ENCODE data around the gene TRIM26.

The TRIM26 gene

DNA sequence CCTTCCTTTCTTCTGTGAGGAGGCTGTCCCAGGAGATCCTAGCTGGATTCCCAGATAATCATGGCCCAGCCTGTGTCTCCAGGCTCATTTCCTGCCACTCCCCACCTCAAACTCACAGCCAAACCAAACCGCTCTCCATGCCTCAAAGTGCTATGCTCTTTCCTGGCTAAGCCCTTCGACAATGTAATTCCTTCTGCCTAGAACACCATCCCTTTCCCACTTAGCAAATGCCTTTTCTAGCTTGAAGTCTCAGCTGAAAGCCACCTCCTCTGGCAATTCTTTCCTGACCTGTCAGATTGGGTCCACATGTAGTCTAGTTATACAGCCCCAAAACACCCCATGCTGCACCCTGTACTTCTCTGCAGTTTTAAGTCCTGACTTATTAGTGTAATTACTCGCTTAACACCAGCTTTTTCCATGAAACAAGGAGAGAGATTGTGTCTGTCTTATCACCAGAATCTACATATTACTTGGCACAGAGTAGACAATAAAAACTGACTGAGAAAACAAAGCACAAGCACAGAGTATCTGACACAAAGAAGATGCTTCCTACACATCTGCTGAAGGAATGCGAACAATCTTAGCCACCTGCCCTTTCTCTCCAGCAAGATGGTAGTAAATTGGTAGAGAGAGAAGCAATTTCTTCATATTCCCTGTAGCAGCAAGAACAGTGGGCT lies 5.4 kb downstream of the TRIM26 start:
- no peak for DNase-seq (ENCODE audit: low read depth)

DNA sequence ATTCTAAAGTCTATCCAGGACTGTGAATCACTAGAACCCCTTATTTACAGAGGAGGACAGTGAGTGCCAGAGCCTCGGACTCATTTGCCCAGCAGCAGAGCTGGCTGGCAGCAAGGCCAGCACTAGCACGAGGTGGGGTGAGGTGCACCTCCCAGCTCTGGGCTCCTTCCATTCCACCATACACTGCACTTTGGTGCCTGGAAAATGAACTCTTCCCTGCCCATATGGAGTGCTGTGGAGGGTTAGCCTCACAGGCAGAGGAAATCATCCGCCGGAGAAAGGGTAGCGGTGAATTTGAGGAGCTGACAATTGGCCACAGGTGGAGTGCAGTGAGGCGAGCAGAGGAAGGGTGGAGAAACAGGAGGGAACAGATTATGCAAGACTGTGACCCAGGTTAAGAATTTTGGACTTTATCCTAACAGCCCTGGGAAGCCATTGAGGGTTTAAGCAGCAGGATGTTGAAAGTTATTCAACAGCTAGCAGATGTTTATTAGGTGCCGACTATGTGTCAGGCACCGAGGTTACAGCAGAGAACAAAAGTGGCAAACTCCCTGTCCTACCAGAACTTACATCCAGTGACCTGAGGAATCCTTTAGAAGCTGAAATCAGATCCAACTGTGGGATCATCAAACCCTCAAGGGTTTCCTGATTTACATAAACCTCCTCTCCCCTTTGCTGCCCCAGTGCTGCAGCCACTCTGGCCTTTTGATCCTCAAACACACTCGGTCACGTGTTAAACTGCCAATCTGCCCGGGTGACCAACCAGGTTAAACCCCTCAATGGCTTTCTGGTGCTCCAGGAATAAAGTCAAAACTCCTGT lies 6.2 kb downstream of the TRIM26 start:
- DNase-seq (ENCODE audit: low read depth) = no peak

DNA sequence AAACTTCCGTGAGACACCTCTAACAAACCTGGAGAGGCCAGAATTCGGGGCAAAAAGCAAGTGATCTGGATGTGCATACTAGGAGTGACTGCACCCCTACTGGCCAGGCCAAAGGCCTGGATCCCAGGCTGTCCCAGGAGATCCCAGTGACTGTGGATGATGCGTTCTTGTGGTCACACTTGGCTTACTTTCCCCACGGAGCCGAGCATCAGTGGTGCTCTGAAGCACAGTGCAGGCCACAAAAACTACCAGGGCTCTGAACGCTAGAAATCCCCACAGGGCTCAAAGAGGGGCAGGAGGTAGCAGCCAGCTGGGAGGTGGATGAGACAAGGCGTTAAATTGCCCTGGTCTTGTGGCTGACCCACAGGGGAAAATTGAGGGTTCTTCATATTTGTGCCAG lies 7.1 kb downstream of the TRIM26 start:
- no peak for DNase-seq (ENCODE audit: low read depth)

DNA sequence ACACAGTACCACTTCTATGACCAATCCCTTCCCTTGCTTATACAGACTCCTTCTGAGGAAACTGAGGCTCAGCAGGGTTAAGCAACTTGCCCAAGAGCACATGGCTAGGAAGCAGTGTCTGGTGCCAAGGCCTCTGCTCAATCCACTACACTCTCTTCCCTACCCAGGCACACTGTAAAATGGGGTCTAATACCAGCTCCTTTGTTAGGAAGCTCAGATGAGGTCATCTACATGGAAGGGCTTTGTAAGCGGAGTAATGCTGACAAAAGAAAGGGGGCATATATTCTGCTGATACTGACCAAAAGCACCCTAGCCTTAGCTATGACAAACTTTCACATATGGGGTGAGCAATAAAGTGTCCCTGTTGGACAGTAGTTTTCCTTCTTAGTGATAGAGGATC lies 9.1 kb downstream of the TRIM26 start:
- no peak for DNase-seq (ENCODE audit: low read depth)

DNA sequence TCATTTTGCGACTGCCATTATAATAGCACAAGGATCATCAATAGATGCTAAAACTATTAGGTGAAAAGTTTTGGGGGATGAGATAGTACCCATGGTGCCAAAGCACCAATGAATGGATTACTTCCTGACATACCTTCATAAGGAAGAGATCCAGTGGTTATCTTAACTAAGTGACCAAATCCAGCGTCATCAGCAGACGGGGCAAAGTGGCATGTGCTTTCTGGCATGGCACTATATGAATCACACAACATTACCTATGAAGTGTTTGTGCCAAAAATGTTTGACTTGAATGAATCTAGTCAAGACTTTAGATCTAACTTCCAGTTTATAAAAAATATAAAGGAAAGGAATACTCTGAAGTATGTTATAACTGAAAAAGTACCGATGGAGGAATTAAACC lies 10.8 kb downstream of the TRIM26 start:
- no peak for DNase-seq (ENCODE audit: low read depth)

DNA sequence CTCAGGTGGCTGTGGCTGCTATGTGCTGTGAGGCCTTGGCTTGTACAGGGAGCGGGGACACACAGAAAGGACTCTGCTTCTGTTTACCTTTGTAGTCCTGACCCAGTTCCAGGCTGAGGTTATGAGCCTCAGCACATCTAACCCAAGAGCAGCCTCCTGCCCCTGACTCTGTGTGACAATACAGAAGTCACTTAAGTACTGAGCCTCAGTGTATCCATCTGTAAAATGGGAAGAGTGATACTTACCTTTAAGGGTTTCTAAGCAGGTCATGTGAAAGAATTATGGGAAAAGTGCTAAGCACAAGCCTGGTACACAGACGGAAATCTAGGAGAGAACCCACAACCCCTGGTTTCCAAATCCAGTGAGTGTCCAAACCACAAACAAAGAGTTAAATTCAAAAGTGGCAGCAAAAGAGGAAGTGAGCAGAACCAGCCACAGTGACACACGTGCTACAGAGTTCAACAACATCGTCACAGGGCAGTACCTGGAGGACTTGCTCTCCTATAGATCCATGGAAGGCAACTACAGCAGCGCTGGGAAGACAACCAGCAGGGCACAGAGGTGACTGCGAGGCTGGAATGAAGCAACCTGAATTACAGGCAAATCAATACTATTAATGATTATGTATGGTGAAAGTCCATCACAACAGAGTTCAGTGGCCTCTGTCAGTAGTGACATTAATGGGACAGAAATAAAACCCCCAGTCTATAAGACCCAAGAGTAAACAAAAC lies 12.5 kb downstream of the TRIM26 start:
- no peak for DNase-seq (ENCODE audit: low read depth)

DNA sequence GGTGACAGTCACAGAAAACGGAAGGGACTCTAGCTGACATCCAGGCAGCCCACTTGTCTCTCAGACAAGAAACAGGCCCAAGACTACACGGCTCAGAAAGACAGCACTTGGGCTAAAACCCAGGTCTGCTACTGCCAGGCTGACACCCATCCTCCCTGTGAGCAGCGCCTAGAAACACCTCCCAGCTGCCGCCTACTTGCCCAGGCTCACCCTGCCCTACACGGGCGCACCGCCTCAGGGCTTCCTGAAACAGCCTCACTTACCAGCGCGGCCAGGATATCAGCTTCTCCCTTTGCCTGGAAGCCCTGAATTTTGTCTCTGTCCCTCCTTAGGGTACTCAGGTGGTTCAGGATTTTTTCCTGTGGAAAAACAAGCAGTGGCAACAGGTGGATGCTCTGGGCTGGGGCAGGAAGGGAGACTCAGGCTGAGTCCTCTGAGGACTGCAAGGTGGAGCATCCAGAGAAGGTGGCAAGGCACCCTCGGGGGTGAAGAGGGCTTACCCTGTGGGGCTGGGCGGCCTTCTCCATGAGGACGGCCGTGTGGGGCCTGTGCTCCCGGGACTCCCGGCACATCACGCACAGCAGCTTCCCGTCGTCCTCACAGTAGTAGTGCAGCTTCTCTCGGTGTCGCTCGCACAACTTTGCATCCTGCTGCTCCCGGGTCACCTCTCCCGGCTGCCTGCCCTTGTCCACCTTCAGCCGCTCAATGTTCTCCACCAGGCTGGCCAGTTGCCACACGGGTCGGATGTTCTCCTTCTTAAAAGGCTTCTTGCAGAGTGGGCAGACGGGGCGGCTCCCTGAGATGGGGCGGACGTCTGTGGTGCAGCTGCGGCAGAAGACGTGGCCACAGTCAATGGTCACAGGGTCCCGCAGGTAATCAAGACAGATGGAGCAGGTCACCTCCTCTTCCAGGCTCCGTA lies 14.8 kb downstream of the TRIM26 start:
- no peak for DNase-seq (ENCODE audit: low read depth)

DNA sequence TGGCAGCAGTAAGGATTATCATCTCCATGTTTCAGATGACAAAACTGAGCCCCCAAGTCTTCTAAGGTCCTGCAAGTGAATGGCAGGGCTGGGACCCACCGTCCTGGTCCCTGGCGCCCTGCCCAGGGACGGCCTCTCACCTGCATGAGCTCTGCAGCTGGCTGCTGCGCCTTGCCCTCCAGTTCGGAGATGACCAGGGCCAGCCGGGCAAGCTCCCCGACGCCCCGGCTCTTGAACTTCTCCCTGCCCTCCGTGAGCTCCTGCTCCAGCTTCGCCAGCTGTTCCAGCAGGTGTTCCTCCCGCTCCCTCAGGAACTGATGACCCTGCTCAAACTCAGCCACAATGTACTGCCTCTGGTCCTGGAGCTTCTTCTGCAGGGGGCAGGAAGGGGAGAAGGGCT lies 16.8 kb downstream of the TRIM26 start:
- DNase-seq (ENCODE audit: low read depth) = no peak

DNA sequence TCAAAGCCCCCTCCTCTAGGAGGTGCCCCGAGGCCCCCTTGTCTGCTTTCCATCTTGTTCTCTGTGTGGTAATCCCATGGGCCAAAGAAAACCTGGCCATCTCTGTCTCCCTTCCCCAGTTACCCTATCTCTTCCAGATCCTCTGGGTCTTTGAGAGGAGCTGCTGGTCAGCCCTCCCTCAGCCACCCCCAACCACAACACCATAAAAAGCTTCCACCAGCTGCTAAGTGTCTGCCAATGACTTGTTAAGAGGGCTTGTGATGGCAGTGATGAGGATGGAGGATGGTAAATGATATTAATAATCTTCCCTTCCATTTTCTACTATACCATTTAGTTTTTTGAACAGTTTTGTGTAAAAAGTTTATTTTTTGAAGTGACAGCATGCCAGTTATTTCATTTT lies 17.3 kb downstream of the TRIM26 start:
- DNase-seq (ENCODE audit: low read depth) = no peak

DNA sequence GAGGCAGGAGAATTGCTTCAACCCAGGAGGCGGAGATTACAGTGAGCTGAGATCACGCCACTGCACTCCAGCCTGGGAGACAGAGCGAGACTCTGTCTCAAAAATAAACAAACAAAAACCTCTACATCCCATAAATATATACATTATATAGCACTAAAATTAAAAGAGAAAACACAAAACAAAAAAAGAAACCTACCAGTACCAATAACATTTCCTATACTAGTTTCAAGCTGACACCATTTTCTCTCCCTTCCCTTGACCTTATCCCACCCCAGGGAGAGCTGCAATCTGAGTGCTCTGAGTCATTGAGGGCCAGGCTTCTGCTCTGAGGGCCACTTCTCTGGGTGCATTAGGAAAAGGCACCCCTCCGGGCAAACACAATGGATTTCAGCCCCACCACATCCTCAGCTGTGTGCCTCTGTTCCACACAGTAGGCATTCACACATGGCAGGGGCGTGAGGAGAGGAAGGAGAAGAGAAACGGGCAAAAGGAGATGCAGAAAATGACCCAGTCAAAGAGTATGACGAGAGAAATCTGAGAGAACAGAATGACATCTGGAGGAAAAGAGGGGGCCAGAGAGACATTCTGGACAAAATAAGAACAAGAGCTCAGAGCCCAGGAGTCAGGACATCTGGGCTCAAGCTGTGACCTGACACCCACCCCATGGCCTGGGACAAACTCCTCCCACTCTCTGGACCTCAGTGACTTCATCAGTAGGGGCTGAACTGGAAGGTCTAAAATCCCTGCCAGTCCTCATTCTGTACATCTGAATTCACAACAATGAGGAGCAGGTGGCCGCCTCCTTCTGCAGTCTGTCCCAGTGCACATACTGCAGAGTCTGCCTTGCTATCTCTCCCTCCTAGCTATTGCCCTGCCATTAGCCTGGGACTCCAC lies 18.2 kb downstream of the TRIM26 start:
- DNase-seq (ENCODE audit: low read depth) = no peak

DNA sequence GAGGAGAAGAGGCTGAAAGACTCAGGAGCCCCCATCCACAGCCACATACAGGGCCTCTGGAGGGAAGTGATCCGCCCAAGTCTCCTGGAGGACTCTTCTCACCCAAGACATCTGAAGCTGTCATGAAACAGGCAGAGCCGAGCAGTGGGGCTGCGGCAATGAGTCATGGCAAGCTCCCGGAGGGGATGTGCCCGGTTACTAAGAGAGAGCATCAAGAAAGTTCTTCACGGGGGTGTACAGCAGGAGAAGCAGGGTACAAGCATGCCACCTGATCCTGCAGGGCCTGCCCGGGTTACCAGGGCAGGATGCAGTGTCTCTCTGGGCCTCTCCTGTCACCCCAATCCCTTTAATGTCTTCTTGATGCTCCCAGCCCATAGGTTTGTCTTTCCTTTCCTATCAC lies 21.1 kb downstream of the TRIM26 start:
- no peak for DNase-seq (ENCODE audit: low read depth)

DNA sequence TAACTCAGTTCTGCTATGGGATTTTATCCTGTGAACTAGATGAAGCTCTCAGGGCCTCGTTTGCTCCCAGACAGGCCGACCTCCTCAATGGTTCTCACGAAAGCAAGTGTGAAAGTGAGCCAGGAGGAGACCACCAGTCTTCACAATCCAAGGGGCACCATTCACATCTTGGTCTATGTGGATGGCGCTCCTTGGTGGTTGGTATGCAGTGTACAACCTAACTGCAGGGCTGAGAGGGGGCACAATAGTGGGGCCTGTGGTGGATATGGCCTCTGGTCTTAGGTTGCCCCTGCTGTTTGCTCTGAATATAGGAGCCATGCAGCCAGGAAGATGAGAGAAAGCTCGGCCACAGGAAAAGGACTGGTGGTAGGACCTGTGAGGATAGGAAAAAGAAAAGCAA lies 24.7 kb downstream of the TRIM26 start:
- no peak for DNase-seq (ENCODE audit: low read depth)

DNA sequence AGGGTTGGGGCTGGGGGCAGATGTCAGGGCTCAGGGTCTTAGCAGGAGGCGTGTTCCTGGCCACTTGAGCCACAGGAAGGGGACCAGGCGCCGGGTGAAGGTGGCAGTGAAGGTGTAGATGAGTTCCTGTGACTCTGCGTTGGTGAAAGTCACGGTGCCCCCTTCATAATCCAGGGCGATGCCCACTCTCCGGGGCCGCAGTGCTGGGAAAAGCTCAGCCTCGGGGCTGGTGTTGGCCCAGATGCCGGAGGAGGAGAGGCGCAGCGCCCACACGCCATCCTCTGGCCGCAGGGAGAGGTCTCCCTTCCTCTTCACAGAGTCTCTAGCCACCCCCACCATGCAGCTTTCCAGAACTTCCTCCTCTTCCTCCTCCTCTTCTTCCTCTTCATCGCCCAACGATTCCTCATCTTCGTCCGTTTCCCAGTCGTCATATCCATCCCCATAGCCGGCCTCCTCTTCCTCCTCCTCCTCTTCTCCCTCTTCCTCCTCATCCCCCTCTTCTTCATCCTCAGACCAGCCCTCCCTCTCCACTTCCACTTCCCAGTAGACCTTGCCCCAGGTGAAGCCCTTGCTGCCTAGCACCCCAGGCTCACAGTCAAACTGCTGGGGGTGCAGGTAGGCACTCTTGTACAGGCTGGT lies 27.2 kb downstream of the TRIM26 start:
- DNase-seq (ENCODE audit: low read depth) = no peak

DNA sequence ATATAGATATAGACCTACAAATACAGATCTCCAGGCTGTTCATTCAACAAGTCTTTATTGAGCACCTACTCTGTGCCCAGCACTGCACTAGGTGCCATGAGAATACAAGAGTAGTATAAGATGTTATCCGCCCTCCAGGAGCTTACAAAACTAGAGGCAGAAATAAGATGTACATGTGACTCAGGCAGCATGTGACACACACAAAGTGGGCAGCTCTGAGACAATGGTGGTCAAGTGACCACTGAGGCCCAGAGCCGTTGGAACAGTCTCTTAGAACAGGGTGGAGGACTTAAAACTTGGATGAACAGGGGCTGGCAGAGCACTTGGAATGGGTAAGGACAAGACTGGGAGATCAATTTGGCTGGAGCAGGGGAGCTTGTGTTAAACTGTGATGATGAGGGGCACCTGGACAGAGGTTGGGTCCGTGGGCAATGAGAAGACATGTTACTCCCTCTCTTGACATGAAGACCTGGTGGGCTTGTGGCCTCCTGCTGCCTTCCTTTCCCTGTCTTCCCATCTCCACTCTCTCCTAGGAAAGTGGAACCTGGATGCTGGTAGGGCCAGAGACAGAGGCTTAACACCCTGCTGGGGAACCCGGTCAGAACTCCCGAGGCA lies 28.7 kb downstream of the TRIM26 start:
- DNase-seq (ENCODE audit: low read depth) = no peak

DNA sequence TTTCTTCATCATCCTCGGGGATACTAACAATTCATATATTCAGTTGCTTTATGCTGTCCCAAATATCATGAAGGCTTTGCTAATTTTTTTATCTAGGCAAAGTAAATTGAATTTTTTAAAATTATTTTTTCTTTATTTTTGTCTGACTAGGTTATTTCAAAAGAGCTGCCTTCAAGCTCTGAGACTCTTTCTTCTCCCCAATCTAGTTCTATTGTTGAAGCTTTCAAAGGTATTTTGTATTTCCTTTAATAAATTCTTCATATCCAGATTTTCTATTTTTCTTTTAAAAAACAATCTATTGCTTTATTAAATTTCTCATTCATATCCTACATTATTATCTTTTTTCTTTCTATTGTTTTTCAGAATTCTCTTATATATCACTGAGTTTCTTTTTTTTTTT lies 33.1 kb downstream of the TRIM26 start:
- no peak for DNase-seq (ENCODE audit: low read depth)

DNA sequence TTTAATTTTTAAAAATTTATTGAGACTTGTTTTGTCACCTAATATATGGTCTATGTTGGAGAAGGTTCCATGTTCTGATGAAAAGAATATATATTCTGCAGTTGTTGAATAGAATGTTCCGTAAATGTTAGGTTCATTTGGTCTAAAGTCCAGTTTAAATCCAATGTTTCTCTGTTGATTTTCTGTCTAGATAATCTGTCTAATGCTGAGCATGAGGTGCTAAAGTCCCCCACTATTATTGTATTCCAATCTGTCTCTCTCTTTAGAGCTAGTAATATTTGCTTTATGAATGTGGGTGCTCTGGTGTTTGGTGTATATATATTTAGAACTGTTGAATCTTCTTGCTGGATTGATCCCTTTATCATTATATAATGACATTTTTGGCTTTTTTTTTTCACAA lies 34.4 kb downstream of the TRIM26 start:
- no peak for DNase-seq (ENCODE audit: low read depth)

DNA sequence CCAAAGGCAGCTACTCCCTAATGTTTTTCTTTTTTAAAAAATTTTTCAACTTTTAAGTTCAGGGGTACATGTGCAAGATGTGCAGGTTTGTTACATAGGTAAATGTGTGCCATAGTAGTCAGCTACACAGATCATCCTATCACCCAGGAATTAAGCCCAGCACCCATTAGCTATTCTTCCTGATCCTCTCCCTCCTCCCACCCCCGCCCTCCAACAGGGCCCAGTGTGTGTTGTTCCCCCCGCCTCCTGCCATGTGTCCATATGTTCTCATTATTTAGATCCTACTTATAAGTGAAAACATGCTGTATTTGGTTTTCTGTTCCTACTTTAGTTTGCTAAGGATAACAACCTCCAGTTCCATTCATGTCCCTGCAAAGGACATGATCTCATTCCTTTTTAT lies 37.4 kb downstream of the TRIM26 start:
- DNase-seq (ENCODE audit: low read depth) = no peak

DNA sequence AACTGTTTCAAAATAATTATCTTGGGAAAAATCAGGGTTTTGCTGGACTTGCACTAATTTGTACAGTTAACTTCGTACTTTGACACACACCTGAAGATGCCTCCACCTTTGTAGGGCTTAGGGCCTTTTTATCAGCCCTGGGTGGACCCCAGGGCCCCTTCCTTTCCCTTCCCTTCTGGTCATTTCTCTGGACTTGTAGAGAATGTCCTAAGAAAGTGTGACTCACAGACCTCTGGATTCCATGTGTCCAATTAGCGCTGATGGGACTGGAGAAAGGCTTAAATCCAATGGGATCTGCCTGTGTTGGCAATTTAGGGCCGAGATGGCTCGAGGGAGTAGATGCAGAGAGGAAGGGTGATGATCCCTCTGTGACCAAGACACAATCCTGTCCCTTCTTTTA lies 40.5 kb downstream of the TRIM26 start:
- DNase-seq (ENCODE audit: low read depth) = no peak

DNA sequence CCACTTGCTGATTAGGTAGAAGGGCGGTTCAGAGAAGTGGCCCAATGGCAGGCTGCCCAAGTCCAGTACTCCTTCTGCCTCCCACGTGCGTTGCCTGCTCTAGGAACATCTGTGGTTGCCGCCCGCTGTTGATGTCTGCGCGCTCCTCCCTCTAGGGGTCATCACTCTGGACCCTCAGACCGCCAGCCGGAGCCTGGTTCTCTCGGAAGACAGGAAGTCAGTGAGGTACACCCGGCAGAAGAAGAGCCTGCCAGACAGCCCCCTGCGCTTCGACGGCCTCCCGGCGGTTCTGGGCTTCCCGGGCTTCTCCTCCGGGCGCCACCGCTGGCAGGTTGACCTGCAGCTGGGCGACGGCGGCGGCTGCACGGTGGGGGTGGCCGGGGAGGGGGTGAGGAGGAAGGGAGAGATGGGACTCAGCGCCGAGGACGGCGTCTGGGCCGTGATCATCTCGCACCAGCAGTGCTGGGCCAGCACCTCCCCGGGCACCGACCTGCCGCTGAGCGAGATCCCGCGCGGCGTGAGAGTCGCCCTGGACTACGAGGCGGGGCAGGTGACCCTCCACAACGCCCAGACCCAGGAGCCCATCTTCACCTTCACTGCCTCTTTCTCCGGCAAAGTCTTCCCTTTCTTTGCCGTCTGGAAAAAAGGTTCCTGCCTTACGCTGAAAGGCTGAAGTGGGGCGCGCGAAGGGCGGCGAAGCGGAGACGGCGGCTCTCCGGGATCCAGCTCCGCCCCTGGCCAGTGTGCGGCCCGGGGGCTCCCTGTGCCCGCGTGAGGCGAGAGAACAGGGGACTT lies 41.3 kb downstream of the TRIM26 start:
- no peak for DNase-seq (ENCODE audit: low read depth)

Data from stimulated activated CD8-positive, alpha-beta memory T cell treated with anti-CD3 and anti-CD28 coated beads, Interleukin-12 subunit alpha, Interleukin-12 subunit beta, amount 100 ng/mL, for 1 hour (primary cell).